MM.1S (cell line): ENCODE data around the gene METTL17.

Experiments
- DNase-seq: peaks from one replicate; pipeline ENCODE4 v3.0.0-alpha.2; 2015
- H2AFZ ChIP-seq: fragments of 300-600 bp; sonication (generic); 2 replicates; pipeline ENCODE4 v1.6.0; 2016; ENCODE audit warnings: antibody characterized with exemption, low read length
- H3F3A ChIP-seq: fragments of 300-600 bp; sonication (generic); 2 replicates; pipeline ENCODE4 v1.6.1; 2016; ENCODE audit warnings: mild to moderate bottlenecking, antibody characterized with exemption, low read length, moderate library complexity, mixed read lengths; ENCODE audit not compliant: insufficient read depth
- H3K27ac ChIP-seq: fragments of 300-600 bp; sonication (generic); 2 replicates; pipeline ENCODE4 v1.5.1; 2016; ENCODE audit warnings: mild to moderate bottlenecking, low read length
- H3K27me3 ChIP-seq: fragments of 300-600 bp; sonication (generic); replicated peaks from 2 replicates; pipeline ENCODE4 v1.6.0; 2016; ENCODE audit warnings: low read length; ENCODE audit not compliant: insufficient read depth
- H3K36me3 ChIP-seq: fragments of 300-600 bp; sonication (generic); replicated peaks from 2 replicates; pipeline ENCODE4 v1.6.1; 2016; ENCODE audit warnings: mild to moderate bottlenecking, low read length, mixed read lengths; ENCODE audit not compliant: insufficient read depth
- H3K4me1 ChIP-seq: fragments of 300-600 bp; sonication (generic); 2 replicates; pipeline ENCODE4 v1.6.1; 2016; ENCODE audit warnings: low read length, mixed read lengths
- H3K4me2 ChIP-seq: fragments of 300-600 bp; sonication (generic); 2 replicates; pipeline ENCODE4 v1.6.0; 2016; ENCODE audit warnings: low read depth, low read length
- H3K4me3 ChIP-seq: fragments of 300-600 bp; sonication (generic); 2 replicates; pipeline ENCODE4 v1.5.1; 2016; ENCODE audit warnings: low read length, mixed read lengths
- H3K79me2 ChIP-seq: fragments of 300-600 bp; sonication (generic); 2 replicates; pipeline ENCODE4 v1.6.1; 2016; ENCODE audit warnings: mixed run types, low read length, mixed read lengths
- H3K9ac ChIP-seq: fragments of 300-600 bp; sonication (generic); 2 replicates; pipeline ENCODE4 v1.6.1; 2016; ENCODE audit warnings: low read length, mixed read lengths
- H3K9me2 ChIP-seq: fragments of 300-600 bp; sonication (generic); replicated peaks from 2 replicates; pipeline ENCODE4 v1.6.1; 2016; ENCODE audit warnings: mild to moderate bottlenecking, low read length, mixed read lengths; ENCODE audit not compliant: insufficient read depth
- H3K9me3 ChIP-seq: fragments of 300-600 bp; sonication (generic); replicated peaks from 2 replicates; pipeline ENCODE4 v1.6.1; 2016; ENCODE audit warnings: mild to moderate bottlenecking, low read length, mixed read lengths; ENCODE audit not compliant: insufficient read depth
- H4K20me1 ChIP-seq: fragments of 300-600 bp; sonication (generic); 2 replicates; pipeline ENCODE4 v1.6.1; 2016; ENCODE audit warnings: mild to moderate bottlenecking, low read length, moderate library complexity, mixed read lengths; ENCODE audit not compliant: insufficient read depth
- CTCF ChIP-seq: fragments of 300-600 bp; sonication (generic); IDR thresholded peaks from 2 replicates; pipeline ENCODE4 v1.5.1; 2016; ENCODE audit warnings: antibody characterized with exemption, low read length, mixed read lengths
- EZH2 ChIP-seq: fragments of 300-600 bp; sonication (generic); optimal IDR thresholded peaks from 2 replicates; pipeline ENCODE3; 2017; ENCODE audit warnings: low read depth, mild to moderate bottlenecking, antibody characterized with exemption, low read length, mixed read lengths
- EZH2phosphoT487 ChIP-seq: fragments of 300-600 bp; sonication (generic); IDR thresholded peaks from 2 replicates; pipeline ENCODE4 v1.6.1; 2018; ENCODE audit warnings: antibody characterized with exemption, low read length

METTL17 gene

GRCh38 chr14:21015312-21015711, 25.5 kb downstream of the METTL17 start:
- Histone ChIP-seq H3K4me3 (no peak overlapping the region), H3K27ac (no peak overlapping the region), H3F3A (no peaks in the 10 kb centered on the region), H3K27me3 (no peaks in the 10 kb centered on the region), H3K4me2 (no peak overlapping the region), H2AFZ (no peak overlapping the region), H3K9me2 (no peaks in the 10 kb centered on the region), H3K36me3 (no peaks in the 10 kb centered on the region), H3K9me3 (no peaks in the 10 kb centered on the region), H3K4me1 (no peaks in the 10 kb centered on the region), H3K9ac (no peak overlapping the region), H3K79me2 (no peaks in the 10 kb centered on the region), H4K20me1 (no peaks in the 10 kb centered on the region)
- TF ChIP-seq EZH2phosphoT487 (no peak), CTCF (no peak), EZH2 (no peak)
- no peak for DNase-seq

- H4K20me1 ChIP-seq, result no peaks in the 10 kb centered on the region
- no peaks in the 10 kb centered on the region for H3K9me2 ChIP-seq
- no peaks in the 10 kb centered on the region for H3K9me3 ChIP-seq
- TF ChIP-seq CTCF (no peak), EZH2 (no peak), EZH2phosphoT487 (no peak)
- no peaks in the 10 kb centered on the region for H3K36me3 ChIP-seq
- H3K4me3 ChIP-seq, result no peak overlapping the region
- H3K79me2 ChIP-seq, result no peaks in the 10 kb centered on the region
- no peaks in the 10 kb centered on the region for H3K27me3 ChIP-seq
- no peak overlapping the region for H3K27ac ChIP-seq
- no peak overlapping the region for H3K4me2 ChIP-seq
- no peak overlapping the region for H2AFZ ChIP-seq
- H3K4me1 ChIP-seq, result no peaks in the 10 kb centered on the region
- H3F3A ChIP-seq, result no peaks in the 10 kb centered on the region
- no peak overlapping the region for H3K9ac ChIP-seq
- no peak for DNase-seq
Observed at GRCh38 chr14:21016413-21017190, 26.8 kb downstream of the METTL17 start.

GRCh38 chr14:21017528-21018245, 27.9 kb downstream of the METTL17 start:
- H3K36me3 ChIP-seq, result no peaks in the 10 kb centered on the region
- no peak overlapping the region for H3K4me2 ChIP-seq
- H3K9me3 ChIP-seq, result no peaks in the 10 kb centered on the region
- H3K9me2 ChIP-seq, result no peaks in the 10 kb centered on the region
- no peak for TF ChIP-seq CTCF
- no peak for TF ChIP-seq EZH2
- TF ChIP-seq EZH2phosphoT487, result no peak
- no peaks in the 10 kb centered on the region for H3K4me1 ChIP-seq
- H3K27me3 ChIP-seq, result no peaks in the 10 kb centered on the region
- H4K20me1 ChIP-seq, result no peaks in the 10 kb centered on the region
- no peaks in the 10 kb centered on the region for H3K79me2 ChIP-seq
- no peak for DNase-seq
- H3K27ac ChIP-seq, result no peak overlapping the region
- no peak overlapping the region for H3K4me3 ChIP-seq
- no peak overlapping the region for H2AFZ ChIP-seq
- H3F3A ChIP-seq, result no peaks in the 10 kb centered on the region
- no peak overlapping the region for H3K9ac ChIP-seq
